ENCODE results near the gene APBA2.

The APBA2 gene

DNA sequence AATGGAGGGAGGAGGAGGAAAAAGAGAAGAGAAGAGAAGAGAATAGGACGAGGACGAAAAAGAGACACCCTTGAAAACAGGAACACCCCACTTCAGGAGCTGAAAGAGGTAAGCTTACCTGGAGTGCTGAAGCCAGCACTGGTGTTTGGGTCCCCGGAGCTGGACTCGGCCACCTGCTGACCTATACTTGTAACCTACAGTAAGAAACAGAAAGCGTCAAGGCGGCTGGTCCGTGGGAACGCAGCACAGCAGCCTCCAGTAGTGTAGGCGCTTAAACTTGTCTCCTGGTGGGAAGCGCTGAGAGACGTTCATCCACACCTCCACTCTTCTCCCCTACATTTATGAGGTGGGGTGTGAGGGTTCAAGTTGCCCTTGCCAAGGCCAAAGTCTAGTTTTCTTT, 242.9 kb downstream of the APBA2 start:
- in situ Hi-C loops (cut with HindIII; ENCODE audit: low sequenced_read_pairs) = no loop called here

DNA sequence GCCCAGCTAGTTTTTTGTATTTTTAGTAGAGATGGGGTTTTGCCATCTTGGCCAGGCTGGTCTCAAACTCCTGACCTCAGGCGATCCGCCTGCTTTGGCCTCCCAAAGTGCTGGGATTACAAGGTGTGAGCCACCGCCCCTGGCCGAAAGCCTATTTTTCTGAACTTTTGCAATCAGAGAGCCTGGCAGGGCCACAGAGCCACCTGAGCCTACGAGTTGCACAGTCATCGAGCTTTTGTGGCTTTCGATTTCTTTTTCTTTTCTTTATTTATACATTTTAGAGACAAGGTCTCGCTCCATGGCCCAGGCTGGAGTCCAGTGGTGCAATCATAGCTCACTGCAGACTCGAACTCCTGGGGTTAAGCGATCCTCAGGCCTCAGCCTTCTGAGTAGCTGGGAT, 243.4 kb downstream of the APBA2 start:
- in situ Hi-C loops (cut with HindIII; ENCODE audit: low sequenced_read_pairs) = no loop called here

DNA sequence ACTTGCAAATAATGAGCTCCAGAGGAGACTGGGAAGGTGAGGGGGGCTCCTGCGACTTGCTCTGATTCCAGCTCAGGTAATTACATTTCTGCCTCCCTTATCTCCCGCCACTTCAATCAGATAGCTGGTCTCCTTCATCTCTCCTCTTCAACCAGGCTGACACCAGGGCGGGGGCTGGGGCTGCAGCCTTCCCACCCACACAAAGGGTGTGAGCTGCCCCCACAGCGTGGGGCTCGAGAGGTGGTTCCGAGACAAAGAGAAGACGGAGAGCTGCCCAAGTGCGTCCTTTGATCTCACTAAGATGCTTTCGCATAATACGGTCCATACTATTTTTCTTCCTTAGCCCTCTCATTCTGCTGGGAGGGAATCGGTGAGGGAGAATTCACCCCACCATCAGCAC, 244.2 kb downstream of the APBA2 start:
- in situ Hi-C loops (cut with HindIII; ENCODE audit: low sequenced_read_pairs) = no loop called here

DNA sequence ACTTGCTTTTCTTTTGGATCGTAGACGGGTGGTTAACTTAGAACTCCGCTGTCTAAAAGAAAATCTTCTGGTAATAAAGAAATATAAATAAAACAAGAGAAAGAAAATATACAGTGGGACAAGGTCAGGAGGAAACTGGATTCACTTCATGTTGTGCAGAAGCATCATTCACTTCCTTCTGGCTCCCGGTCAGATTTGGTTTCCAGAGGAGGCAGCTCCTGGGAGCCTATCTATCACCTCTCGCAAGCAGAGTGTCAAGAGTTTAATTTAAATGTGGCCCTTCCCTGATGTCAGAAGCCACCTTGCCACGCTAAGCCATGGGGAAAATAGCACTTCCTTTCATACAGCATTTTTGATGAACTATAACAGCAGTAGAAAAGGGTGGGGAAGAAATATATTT, 244.7 kb downstream of the APBA2 start:
- in situ Hi-C loops (cut with HindIII; ENCODE audit: low sequenced_read_pairs) = no loop called here

DNA sequence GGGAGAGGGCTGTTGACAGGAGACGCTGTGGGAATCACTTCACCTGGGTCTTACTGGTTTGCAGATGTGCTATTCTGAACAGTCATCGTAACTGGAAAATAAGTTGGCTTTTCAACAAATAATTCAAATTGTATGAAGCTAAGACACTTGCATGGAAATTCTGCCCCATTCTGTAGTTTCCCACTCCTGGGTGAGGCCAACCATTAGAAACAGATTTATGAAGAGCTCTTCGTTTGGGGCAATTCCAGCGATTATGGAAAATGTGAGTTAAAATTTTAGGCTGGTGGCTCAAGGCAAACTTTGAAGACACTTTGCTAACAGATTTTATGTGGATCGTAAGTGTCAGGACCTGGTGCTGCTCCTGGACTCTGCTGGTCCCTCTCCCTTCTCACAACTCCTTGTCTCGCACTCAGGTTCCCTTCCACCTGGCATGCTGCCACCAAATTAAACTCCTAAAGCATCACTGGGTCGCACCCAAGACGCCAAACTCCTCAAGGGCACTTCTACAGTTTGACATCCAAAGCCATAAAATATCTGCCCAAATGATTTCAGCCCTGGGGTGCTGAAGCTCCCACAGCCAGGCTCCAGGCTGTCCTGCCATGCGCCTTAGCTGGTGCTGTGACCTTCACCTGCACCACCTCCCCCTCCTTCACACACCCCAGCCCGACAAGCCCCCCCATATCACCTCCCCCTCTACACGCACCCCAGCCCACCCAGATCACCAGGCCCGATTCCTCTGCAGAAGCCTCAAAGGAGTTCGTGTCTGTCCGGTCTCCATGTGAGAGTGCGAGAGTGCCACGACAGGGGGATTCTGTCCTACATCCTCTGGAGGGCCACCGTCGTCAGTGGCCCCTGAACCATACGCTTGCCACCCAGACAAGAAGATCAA, 245.4 kb downstream of the APBA2 start:
- in situ Hi-C loops (cut with HindIII; ENCODE audit: low sequenced_read_pairs) = no loop called here

DNA sequence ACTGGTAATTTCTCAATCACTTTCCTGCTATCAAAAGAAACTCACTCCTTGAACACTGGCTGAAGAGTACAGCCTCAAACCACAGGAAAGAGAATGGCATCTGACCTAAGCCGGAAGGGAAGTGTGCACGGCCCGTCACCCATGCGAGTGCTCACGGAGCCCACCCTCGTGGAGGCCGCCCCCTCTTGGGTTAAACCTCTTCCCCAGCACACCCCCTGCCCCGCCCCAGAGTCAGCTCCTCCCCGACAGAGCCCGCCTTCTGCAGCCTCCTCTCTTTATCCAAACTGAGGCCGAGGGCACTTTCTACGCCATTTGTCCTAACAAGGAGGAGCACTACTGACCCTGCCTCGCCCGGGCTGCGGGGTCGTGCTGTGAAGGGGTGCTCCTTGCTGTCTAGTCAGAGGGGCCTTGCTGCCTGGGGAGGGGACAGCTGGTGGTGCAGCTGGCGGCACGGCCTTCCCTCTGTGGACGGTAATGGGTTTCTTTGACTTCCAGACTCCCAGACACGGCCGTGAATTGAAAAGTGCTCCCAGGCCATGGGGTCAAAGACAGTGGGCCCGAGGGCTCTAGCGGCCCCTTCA, 246.2 kb downstream of the APBA2 start:
- in situ Hi-C loops (cut with HindIII; ENCODE audit: low sequenced_read_pairs) = no loop called here

DNA sequence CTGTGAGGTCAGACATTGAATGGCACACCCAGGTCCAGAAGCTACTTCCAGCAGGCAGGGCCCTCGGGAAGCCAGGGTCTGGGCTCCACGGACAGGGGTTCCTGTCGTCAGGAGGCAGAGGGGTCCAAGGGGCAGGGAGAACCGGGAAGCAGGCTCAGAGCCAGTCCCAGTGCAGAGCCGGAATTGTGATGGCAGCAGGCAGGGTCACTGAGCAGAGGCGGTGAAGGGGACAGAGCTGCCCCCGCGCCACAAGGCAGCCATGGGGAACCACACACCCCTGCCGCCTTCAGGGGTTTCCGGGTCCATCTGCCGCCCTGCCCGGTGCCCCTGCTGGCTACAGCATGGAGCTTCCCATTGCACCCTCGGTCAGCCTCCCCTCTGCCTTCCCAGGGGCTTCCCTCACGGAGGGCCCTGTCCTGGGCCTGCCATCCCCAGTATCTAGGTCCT, 247.0 kb downstream of the APBA2 start:
- in situ Hi-C loops (cut with HindIII; ENCODE audit: low sequenced_read_pairs) = no loop called here

DNA sequence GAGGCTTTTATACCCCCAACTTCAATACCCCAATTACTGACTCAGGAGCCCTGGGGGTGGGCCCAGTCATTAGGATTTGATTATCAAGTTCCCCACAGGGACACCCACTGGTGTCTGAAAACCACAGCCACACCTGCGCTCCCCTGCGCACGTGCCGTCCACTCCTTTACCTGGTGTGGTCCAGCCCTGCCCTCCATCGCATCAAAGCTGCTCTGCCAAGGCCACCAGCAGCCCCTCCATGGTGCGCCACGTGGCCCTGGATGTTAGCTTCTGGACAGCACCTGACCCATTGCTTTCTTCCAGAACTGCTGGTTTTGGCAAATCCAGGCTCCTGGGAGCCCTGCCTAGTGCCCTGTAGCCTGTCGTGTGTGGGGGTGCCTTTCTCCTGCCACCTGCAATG, 247.5 kb downstream of the APBA2 start:
- in situ Hi-C loops (cut with HindIII; ENCODE audit: low sequenced_read_pairs) = no loop called here

DNA sequence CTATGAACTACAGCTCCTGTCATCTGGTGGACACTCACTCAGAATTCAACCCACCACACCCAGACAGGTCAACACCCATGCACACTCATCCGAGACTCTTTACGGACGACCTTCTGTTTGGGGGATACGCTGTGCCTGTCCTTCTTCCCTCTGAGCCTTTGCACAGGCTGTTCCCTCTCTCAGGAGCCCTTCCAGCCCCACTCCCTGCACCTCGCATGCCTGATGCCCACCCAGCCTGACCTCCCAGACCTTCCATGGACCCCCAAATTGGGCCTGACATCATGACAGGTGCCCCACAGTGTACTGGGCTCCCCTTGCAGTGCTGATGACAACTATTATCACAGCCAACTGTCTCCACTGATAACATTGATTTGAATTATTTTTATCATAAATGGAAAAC, 248.0 kb downstream of the APBA2 start:
- in situ Hi-C loops (cut with HindIII; ENCODE audit: low sequenced_read_pairs) = no loop called here

DNA sequence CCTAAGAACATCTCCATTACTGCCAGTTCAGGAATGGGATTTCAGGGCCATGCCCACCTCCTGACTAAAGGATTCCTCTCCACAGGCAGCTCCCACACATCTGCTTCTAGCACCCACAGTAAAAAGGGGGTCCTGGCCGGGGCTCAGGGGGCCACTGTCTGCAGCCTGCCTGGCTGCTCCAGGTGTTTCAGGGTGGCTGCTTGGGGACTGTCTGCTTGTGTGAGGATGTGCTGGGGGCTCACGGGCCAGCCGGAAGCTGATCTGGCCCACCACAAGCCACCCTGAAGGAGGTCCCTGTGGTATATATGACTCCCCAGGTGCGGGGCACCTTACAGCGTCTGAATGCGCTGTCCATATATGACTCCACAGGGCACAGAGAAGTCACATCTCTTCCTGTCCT, 248.5 kb downstream of the APBA2 start:
- in situ Hi-C loops (cut with HindIII; ENCODE audit: low sequenced_read_pairs) = no loop called here

DNA sequence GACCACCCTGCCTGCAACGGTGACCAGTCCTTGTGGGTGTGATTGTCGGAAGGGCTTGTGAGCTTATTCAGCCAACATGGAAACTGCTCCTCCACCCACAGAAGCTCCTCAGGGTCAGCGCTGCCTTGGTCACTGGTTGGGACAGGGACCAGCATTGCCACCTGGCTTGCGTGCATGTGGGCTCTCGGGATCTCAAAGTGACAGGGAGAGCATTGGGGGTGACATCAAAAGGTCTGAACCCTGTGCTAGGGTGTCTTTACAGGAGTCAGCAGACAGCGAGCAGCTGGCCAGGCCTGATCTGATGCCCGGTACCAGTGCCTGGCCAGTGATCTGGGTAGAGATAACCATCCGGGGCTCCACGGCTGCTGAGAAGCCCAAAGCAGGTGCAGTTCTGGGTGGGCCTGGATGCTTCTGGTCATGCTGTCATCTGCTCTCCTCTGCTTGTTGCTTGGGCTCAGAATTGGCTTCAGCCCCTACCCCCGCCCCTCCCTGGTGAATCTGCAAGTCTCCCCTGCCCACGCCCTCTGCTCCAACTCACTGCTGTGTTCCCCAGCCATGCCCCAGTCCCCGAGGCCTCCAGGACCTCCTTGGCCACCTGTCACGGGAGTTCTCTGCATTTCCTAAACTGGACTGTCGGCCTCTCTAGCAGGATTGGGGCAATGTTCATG, 249.0 kb downstream of the APBA2 start:
- in situ Hi-C loops (cut with HindIII; ENCODE audit: low sequenced_read_pairs) = no loop called here

DNA sequence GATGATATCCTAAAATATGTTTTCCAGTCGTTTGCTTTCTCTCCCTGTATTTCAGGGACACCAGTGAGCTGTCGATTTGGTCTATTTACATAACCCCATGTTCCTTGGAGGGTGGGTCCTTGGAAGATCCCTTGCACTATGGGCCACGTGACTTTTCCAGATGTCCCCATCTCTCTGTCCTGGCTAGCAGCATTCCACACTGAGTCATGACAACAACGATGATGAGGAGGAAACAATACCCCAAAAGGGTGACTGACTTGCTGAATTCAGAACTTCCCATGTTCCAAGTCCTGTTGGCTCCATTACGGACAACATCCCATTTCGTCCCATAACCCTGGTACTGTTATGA, 249.5 kb downstream of the APBA2 start:
- in situ Hi-C loops (cut with HindIII; ENCODE audit: low sequenced_read_pairs) = no loop called here

DNA sequence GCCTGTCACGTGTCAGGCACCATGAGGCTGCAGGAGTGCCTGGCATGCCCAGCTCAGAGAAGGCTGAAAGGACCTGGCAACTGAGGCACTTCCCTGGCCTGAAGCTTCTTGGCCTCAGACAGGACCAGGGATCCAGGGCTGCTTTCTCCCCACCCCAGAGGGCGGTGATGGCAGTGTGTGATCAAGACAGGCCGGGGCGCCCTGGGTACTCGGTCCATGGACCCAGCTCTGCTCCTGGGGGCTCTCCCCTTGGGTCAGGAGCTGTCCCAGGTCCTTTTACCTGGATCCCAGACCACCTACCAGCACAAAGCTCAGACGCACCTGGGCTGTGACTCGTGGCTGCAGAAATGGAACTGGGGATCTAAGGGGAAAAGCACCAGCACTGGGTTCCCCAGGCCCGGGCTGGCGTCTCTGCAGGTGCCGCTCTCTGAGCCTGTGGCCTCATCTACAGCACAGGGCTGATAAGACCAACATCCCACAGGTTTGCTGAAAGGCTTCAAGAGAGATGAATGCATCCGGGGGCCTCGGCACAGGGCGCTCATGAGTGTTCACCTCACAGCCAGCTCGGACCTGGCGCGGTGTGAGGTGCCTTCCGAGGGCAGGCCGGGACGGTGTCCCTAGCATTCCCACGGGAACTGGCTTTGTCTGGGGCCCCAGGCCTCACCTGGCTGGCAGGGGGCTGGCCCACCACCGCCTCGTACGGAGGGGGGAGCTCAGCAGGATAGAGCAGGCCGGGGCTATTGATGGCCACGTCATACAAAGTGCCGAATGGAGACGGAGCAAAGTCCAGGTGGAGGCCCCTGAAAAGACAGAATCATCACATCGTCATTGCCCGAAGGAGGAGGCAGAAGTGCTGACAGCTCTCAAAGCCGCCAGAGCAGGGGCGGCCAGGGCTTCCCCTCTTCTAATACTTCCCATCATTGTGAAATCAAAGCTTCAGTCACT, 250.2 kb downstream of the APBA2 start:
- in situ Hi-C loops (cut with HindIII; ENCODE audit: low sequenced_read_pairs) = no loop called here

DNA sequence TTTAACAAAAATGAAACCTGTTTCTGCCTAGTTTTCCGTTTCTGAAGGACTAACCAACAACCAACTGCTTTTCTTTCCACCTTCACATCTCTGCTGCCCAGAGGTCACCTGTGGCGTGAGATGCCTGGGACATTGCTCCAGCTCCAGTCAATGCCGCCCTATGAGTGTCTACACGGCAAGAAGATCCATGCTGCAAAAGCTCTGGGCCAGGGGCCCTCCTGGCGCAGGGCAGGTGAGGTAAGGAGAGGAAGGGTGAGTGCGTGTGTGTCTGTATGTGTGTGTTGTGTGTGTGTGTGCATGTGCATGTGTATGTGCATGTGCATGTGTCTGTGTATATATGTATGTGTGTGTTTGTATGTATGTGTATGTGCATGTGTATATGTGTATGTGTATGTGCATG, 252.5 kb downstream of the APBA2 start:
- in situ Hi-C loops (cut with HindIII; ENCODE audit: low sequenced_read_pairs) = no loop called here

DNA sequence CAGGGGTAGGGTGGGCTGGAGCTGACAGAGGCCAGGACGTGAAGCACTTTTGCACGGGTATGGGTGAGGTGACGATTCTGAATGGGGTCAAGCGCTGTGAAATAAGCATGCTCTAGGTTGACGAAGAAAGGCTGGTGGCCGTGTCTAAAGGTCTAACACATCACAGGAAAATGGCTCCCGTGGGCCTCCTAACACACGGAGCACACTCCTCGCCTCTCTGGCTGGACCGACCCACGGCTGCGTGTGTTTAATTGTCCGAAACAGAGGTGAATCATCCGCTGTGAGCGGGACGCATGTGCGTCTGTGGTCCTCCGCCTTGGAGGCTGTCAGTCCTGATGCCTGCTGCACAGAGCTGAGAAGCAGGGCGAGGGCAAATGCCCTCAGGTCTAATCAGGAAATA, 253.3 kb downstream of the APBA2 start:
- in situ Hi-C loops (cut with HindIII; ENCODE audit: low sequenced_read_pairs) = no loop called here

DNA sequence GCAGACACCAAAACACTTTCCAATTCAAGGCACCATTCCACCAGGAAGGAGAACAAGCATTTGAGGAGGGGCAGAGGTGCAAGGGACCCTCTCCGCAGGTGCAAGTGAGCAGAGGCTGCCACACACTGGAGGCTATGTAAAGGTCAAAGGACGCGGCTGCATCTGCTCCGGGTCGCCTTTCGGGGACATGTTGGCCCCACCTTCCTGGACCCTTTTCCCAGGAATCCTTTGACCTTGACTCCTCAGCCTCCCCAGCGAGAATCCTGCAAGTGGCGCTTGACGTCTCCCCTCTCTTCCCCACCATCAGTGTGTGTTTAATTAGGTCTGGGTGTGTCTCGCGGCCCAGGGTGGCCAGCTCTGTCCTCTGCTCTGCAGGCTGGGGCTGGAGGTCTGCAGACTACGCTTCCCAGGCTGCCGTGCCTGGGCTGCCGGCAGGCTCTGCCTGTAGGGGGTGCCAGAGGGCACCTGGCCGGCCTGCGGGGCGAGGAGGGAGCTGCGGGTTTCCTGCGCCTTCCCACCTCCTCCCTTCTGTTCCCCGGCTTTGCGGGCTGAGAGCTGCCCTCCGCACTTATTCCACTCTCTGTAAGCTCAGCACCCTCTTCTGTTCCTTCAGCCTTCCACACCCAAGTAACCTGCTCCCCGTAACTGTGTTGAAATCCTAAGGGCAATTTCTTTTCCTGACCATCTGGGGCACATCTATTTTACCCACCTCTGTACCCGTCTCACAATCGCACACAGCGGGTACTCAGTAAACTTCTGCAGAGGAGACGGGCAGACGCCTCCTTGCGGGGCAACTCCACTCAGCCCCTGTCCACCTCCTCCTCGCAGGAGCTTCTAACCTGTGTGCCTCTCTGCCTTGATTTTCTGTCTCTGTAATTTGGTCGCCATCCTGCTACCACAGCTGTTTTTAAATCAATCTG, 254.0 kb downstream of the APBA2 start:
- in situ Hi-C loops (cut with HindIII; ENCODE audit: low sequenced_read_pairs) = no loop called here

DNA sequence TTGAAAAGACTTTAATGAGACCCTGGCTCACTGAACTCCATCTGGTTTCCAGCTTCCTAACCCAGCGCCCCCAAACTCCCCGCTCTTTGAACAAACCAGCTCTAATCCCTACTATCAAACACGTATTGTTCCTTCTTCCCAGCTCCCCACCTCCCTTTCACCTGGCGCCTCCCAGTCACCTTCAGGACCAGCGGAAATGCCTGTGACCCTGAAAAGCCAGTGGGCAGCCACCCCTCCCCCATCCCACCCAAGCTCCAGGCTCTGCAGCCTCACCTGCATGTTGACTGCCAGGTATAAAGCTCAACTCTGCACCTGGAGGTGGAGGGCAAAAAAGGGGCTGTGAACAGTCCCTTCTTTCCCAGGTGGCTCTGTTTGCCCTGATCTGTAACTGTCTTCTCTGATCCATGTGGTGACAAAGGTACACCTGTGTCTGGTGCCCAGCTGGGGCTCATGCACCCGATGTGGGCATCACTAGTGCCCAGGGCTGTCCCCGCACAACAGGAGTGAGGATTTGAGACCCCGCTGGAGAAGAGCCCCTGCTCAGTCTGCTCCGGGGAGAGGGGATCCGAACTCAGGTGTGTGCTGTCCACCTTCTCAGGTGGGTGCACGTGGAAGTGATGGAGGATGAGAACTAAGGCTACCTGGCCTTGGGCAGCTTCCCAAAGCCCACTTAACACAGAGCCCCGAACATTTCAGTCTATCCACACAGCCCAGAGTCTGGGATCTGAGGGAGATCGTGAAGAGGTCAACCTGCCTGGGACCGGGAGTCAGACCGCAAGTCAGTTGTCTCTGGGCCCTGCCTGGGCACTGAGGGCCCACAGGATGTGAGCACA, 254.9 kb downstream of the APBA2 start:
- in situ Hi-C loops (cut with HindIII; ENCODE audit: low sequenced_read_pairs) = no loop called here

DNA sequence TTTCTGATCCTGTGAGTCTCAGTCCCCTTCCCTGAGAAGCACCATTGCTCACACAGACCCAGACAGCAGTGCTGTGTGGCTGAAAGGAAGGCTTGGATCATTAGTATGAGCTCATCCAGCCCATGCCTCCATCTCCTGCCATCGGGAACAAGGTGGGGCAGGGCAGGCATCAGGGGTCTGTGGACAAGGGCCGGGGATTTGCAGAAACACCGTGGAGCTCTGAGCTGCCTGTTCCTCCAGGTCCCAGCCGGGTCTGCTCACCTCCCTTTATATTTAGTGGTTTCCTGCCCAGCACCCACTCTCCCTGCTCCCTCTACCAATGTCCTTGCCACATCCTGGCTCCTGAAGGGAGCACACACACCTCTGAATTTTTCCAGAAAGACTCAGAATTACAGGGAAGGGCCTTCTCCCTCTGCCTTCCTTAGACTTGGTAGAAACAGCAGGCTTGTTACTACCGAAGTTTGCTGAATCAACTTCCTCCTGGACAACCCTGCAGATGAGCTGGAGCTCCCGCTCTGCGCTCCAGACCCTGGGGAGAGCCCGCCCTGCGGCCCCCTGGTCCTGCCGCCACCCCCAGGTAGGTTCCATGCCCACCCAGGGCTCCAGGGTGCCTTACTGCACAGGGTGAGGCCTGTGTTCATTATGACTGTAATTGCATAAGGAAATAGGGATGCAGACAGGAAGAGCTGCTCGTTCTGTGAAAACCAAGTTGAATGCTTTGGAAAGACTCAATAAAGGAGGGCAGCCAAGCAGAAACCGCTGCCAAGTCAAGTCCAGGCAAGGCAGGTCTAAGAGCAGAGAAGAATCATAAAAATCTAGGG, 255.7 kb downstream of the APBA2 start:
- in situ Hi-C loops (cut with HindIII; ENCODE audit: low sequenced_read_pairs) = no loop called here
